Brain pericyte (primary cell): ENCODE results near the gene DYNC1H1.

Experiments
- DNase-seq: peaks from one replicate; pipeline ENCODE4 v3.0.0-alpha.2; 2012; ENCODE audit warnings: low read depth, low spot score

The DYNC1H1 gene

DNA sequence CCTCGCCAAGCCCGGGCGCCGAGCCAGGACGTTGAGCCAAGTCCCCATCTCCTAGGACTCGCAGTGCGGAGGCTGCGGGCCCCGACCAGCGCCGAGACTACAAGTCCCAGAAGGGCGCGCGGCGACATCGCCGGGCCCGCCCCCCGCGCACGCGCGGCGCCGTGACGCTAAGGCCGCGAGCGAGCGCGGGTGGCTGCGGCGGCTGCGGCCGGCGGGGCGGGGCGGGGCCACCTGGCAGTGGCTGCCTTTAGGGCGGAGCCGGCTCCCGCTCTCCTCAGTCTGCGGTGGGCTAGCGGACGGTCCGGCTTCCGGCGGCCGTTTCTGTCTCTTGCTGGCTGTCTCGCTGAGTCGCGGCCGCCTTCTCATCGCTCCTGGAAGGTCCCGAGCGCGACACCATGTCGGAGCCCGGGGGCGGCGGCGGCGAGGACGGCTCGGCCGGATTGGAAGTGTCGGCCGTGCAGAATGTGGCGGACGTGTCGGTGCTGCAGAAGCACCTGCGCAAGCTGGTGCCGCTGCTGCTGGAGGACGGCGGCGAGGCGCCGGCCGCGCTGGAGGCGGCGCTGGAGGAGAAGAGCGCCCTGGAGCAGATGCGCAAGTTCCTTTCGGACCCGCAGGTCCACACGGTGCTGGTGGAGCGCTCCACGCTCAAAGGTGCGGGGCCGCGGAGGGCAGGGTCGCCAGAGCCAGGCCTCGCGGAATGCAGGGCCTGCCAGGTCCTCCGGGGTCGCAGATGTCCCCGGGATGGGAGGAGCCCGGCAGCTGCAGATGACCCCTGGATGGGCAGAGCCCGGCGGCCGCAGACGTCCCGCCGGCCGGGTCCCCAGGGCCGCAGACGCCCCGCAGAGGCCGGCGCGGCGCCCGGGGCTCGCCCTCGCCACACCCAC lies at the start of gene DYNC1H1:
TSS of gene DYNC1H1 (plus strand) at position 277 of the 884 bp plus-strand sequence. CDS start at position 396, 119 bp downstream.
- peak; percentile 59 for DNase-seq

GRCh38 chr14:101915871-101916815 lies 48.2 kb upstream of the DYNC1H1 start:
- no peak for DNase-seq

DNA sequence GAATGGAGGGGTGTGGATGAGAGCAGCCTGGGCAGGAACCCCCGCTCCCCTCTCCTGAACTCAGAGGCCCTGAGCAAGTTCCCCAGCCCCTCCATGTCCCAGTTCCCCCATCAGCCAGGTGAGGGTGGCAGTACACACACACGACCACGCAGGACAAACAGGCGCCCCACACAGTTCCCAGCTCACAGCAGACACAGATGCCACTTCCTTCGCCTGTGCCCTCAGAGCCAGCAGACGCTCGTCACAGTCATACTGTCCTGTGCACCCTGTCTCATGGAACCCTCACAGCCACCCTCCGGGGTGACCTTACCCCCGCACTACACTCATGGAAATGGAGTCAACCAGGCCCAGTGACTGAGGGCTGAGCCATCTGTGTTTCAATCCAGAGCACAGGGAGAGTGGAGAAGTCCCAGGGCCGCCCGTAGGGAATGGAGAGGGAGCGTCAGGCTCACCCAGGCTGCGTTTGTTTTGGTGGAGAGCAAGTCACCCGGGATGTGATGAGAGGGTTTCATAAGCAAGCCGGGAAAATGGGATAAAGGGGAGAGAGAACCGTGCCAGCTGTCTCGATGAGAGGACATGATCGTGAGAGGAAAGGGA lies 47.5 kb upstream of the DYNC1H1 start:
- no peak for DNase-seq

GRCh38 chr14:101917413-101918017 lies 46.9 kb upstream of the DYNC1H1 start:
- no peak for DNase-seq

- DNase-seq: no peak
Measured at GRCh38 chr14:101918065-101918989, 46.0 kb upstream of the DYNC1H1 start.

- no peak for DNase-seq
Measured at GRCh38 chr14:101920271-101920670, 44.1 kb upstream of the DYNC1H1 start.

GRCh38 chr14:101922866-101923265 lies 41.5 kb upstream of the DYNC1H1 start:
- DNase-seq: no peak

DNA sequence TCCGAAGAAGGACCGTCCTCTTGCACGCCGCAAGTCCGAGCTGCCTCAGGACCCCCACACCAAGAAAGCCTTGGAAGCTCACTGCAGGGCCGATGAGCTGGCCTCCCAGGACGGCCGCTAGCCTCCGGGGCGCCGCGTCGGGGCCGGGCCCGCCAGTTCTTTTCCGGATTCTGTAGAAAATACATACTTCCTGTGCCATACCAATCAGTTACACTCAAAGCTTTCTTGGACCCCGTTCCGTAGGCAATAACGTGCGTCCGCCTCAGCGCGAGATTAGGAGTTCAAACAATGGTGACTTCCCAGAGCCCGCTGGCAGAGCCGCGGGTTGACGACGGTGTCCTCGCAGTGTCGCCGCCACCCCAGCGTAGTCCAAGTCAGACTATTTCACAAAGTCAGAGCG lies 39.2 kb upstream of the DYNC1H1 start:
- no peak for DNase-seq

DNA sequence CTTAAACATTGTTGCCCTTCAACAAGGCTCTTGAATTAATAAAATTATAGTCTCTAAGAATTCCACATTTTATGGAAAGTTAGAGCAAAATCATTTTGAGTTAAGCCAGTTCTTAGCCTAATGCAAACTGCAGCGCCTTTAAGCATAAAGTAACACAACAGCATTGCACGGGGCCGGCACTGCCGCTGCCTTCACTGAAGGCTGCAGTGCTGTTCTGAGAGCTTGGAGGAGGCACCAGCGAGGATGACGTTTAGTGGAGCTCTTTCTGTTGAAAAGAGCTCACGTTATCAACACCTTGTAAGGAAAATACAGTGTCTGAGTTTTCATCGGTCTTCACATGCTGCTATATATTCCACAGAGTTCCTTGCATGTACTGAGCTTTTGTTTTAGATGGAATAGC lies 38.3 kb upstream of the DYNC1H1 start:
- DNase-seq: no peak

GRCh38 chr14:101926620-101927019 lies 37.8 kb upstream of the DYNC1H1 start:
- DNase-seq: no peak

- DNase-seq: peak; percentile 96
Measured at GRCh38 chr14:101927859-101928258, 36.5 kb upstream of the DYNC1H1 start.

DNA sequence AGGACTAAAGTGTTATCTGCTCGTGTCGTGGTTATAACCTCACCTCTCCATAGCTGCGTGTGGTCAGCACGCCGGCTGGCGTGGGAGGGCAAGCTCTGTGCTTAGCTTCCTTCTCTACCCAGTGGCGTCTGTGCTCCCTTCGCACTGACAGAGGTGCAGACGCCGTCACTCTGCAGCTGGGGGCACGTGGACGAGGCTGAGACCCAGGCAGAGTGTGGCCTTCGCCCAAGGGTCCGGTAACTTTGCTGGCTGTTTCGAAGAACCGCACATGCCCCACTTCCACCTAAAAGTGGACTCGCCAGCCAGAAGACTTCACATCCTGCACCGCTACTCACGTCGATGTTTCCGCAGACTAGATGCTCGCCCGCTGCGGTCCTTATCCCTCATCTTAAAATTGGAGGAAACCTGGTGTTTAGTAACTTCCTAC lies 35.9 kb upstream of the DYNC1H1 start:
- no peak for DNase-seq

GRCh38 chr14:101929096-101929495 lies 35.3 kb upstream of the DYNC1H1 start:
- no peak for DNase-seq

- DNase-seq: no peak
Measured at GRCh38 chr14:101929946-101930345, 34.4 kb upstream of the DYNC1H1 start.

- no peak for DNase-seq
Measured at GRCh38 chr14:101932673-101933072, 31.7 kb upstream of the DYNC1H1 start.

- DNase-seq: no peak
Measured at GRCh38 chr14:101933209-101933608, 31.2 kb upstream of the DYNC1H1 start.

DNA sequence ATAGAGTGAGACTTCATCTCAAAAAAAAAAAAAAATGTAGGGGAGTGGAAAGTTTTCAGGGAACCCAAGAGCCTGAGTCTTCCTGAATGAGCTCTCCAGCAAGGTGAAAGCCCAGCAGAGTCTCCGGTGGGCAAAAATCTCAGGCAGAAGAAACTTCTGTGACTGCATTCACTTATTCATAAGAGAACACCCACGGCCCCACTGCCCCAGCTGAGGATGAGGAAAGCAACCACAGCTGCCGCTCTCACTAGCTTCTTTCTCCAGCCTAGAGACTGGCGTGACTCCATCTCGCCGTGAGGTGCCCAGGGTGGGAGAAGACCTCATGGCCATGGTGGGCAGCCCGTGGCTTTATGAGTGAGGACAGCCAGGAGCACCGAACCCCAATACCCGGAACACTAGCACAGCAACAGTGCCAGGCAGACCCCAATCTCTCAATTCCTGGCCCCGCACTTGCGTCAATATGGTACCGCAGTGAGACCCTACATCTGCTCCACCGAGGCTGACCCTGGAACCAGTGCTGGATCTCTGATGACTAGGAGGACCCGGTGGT lies 29.7 kb upstream of the DYNC1H1 start:
- DNase-seq: no peak

DNA sequence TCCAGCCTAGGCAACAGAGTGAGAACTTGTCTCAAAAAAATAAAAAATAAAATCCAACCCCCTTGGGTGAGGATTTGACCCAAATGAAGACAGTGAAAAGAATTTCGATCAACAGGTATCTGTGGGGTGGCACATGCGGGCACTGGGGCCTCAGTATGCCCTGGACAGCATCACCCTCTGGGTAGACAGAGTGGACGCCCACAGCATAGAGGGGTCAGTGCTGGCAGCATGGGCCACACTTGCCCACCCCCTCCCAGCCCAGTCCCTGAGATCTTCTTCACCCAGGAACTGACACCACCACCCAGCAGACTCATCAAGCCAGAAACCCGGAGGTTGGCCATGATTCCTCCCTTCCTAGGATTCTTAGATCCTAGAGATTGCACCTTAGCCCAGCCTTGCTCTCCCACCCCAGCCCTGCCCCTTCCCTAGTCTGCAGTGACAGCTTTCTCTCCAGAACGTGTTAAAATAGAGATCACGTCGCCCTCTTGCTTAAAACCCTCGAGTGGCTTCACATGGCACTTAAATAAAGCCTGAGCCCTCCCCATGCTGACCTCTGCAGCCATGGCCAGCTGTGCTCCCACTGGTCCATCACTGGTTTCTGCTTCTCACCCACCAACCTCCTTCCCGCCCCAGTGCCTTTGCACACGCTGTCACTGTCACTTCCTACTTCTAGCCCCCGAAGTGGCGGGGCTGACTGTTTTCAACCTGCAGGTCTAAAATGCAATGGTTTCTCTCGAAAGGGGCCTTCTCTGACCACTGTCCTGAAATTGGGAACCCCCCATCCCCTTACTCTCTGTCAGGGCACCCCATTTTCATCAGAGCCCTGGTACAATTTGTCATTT lies 26.2 kb upstream of the DYNC1H1 start:
- no peak for DNase-seq

GRCh38 chr14:101939646-101940170 lies 24.7 kb upstream of the DYNC1H1 start:
- DNase-seq: no peak
